SK-N-SH (cell line): Measurements from ENCODE around the gene SEC31B. TPM values are rescaled to one million over a fixed set of nuclear protein-coding genes. Genes with fewer than 3 reads are reported as not detected.

Experiments used
- CTCF ChIA-PET: fragments of 300-600, 350-600 bp; formaldehyde crosslinking; extraction: SDS; loops from one replicate; lab custom pipeline; 2021; lab: Yijun Ruan, JAX
- POLR2A ChIA-PET: fragments of 350-600 bp; sonication (Branson Sonifier 250); formaldehyde crosslinking; extraction: SDS; loops from one replicate; lab custom pipeline; 2020; ENCODE audit warnings: antibody characterized with exemption, inconsistent platforms; lab: Yijun Ruan, JAX
- DNase-seq: peaks from one replicate; pipeline ENCODE4 v3.0.0; 2012
- H2AFZ ChIP-seq: fragments of 200-600 bp; sonication (generic); 2 replicates; pipeline ENCODE4 v1.8.1; 2016; ENCODE audit warnings: antibody characterized with exemption, mild to moderate bottlenecking, low read depth
- H3F3A ChIP-seq: fragments of 200-600 bp; sonication (generic); replicated peaks from 2 replicates; pipeline ENCODE3; 2016; ENCODE audit warnings: antibody characterized with exemption, mild to moderate bottlenecking; ENCODE audit not compliant: insufficient read depth
- H3K27ac ChIP-seq, 2 experiments: fragments of 200-500 bp in 1 of 2; fragments of 200-600 bp in 1 of 2; sonication (Bioruptor generic) in 1 of 2; sonication (generic), shearing (Covaris generic) in 1 of 2; 2 replicates each; pipeline versions ENCODE4 v1.5.1 to v1.6.1; 2014 to 2016; ENCODE audit warnings: low read depth in 2 of 2, inconsistent platforms in 1 of 2, low read length in 1 of 2, mild to moderate bottlenecking in 1 of 2, mixed read lengths in 1 of 2
- H3K27me3 ChIP-seq: fragments of 200-600 bp; sonication (generic), shearing (Covaris generic); 2 replicates; pipeline ENCODE4 v1.6.1; 2016; ENCODE audit warnings: mixed run types; ENCODE audit not compliant: insufficient read depth
- H3K36me3 ChIP-seq, 2 experiments: fragments of 200-500 bp in 1 of 2; fragments of 200-600 bp in 1 of 2; sonication (Bioruptor generic) in 1 of 2; sonication (generic) in 1 of 2; replicated peaks in 1 of 2; 2 replicates each; pipeline versions ENCODE3 to v1.5.1; 2014 to 2016; ENCODE audit warnings: low read length in 1 of 2, mild to moderate bottlenecking in 1 of 2; ENCODE audit not compliant: insufficient read depth in 2 of 2, control insufficient read depth in 1 of 2
- H3K4me1 ChIP-seq, 2 experiments: fragments of 200-500 bp in 1 of 2; fragments of 200-600 bp in 1 of 2; sonication (Bioruptor generic) in 1 of 2; sonication (generic), shearing (Covaris generic) in 1 of 2; 2 replicates each; pipeline versions ENCODE4 v1.5.1 to v1.6.1; 2014 to 2016; ENCODE audit warnings: low read depth in 1 of 2, low read length in 1 of 2, mixed run types in 1 of 2; ENCODE audit not compliant: insufficient read depth in 2 of 2, control insufficient read depth in 1 of 2
- H3K4me2 ChIP-seq: fragments of 200-600 bp; sonication (generic), shearing (Covaris generic); 2 replicates; pipeline ENCODE4 v1.6.1; 2017; ENCODE audit warnings: mixed run types
- H3K4me3 ChIP-seq, 2 experiments: fragments of 200-500 bp in 1 of 2; fragments of 200-600 bp in 1 of 2; sonication (Bioruptor generic) in 1 of 2; sonication (generic), shearing (Covaris generic) in 1 of 2; 2 replicates each; pipeline versions ENCODE4 v1.5.1 to v1.8.1; 2014 to 2016; ENCODE audit warnings: low read depth in 2 of 2, inconsistent platforms in 1 of 2, low read length in 1 of 2, mild to moderate bottlenecking in 1 of 2, mixed read lengths in 1 of 2, moderate library complexity in 1 of 2
- H3K79me2 ChIP-seq: fragments of 200-600 bp; sonication (generic); 2 replicates; pipeline ENCODE4 v1.8.1; 2017; ENCODE audit warnings: mild to moderate bottlenecking; ENCODE audit not compliant: insufficient read depth
- H3K9ac ChIP-seq: fragments of 200-600 bp; sonication (generic); 2 replicates; pipeline ENCODE4 v1.6.1; 2017; ENCODE audit warnings: mixed run types
- H3K9me2 ChIP-seq: fragments of 200-600 bp; sonication (generic); 2 replicates; pipeline ENCODE4 v1.6.1; 2017; ENCODE audit warnings: mixed run types
- H3K9me3 ChIP-seq: fragments of 200-600 bp; sonication (generic); 2 replicates; pipeline ENCODE4 v1.6.1; 2017; ENCODE audit warnings: mixed run types, mild to moderate bottlenecking, moderate library complexity
- H4K20me1 ChIP-seq: fragments of 200-600 bp; sonication (generic); 2 replicates; pipeline ENCODE4 v1.6.1; 2017; ENCODE audit warnings: mild to moderate bottlenecking, mixed run types; ENCODE audit not compliant: insufficient read depth
- ELF1 ChIP-seq: IDR thresholded peaks from 2 replicates; pipeline ENCODE4 v1.4.0; 2012
- EP300 ChIP-seq, 2 experiments: IDR thresholded peaks; 2 replicates each; pipeline versions ENCODE4 v1.4.0 to v1.6.1; 2012; ENCODE audit warnings: borderline replicate concordance in 1 of 2, low read depth in 1 of 2, low read length in 1 of 2
- EZH2phosphoT487 ChIP-seq: fragments of 200-600 bp; sonication (generic); IDR thresholded peaks from 2 replicates; pipeline ENCODE4 v1.6.1; 2017; ENCODE audit warnings: low read depth, mixed run types, mild to moderate bottlenecking, antibody characterized with exemption, moderate library complexity, borderline replicate concordance
- FOXM1 ChIP-seq: IDR thresholded peaks from 2 replicates; pipeline ENCODE4 v1.4.0; 2012; ENCODE audit warnings: low read depth, mild to moderate bottlenecking
- GATA2 ChIP-seq: sonication (generic); formaldehyde crosslinking; IDR thresholded peaks from 2 replicates; pipeline ENCODE4 v1.5.0; 2020; ENCODE audit warnings: mild to moderate bottlenecking, missing genetic modification reagents
- JUND ChIP-seq: IDR thresholded peaks from 2 replicates; pipeline ENCODE4 v1.4.0; 2012
- MXI1 ChIP-seq: IDR thresholded peaks from 2 replicates; pipeline ENCODE4 v1.6.1; 2012; ENCODE audit warnings: mild to moderate bottlenecking, low read depth, low read length, improper control_type of control experiment
- NFIC ChIP-seq: IDR thresholded peaks from 2 replicates; pipeline ENCODE4 v1.4.0; 2012; ENCODE audit warnings: borderline replicate concordance
- NRF1 ChIP-seq: IDR thresholded peaks from 2 replicates; pipeline ENCODE4 v1.6.1; 2012; ENCODE audit warnings: low read depth, mild to moderate bottlenecking, low read length
- POLR2AphosphoS5 ChIP-seq: IDR thresholded peaks from 2 replicates; pipeline ENCODE4 v1.6.1; 2012; ENCODE audit warnings: low read depth, low read length
- RAD21 ChIP-seq: IDR thresholded peaks from 2 replicates; pipeline ENCODE4 v1.6.1; 2012; ENCODE audit warnings: mild to moderate bottlenecking, low read length
- RCOR1 ChIP-seq: fragments of 150-350 bp; IDR thresholded peaks from 2 replicates; pipeline ENCODE4 v1.6.1; 2017; ENCODE audit warnings: antibody characterized with exemption, low read length
- SIN3A ChIP-seq: IDR thresholded peaks from 2 replicates; pipeline ENCODE4 v1.6.1; 2012; ENCODE audit warnings: low read depth, mild to moderate bottlenecking, low read length, moderate library complexity, borderline replicate concordance
- SMC3 ChIP-seq: IDR thresholded peaks from 2 replicates; pipeline ENCODE4 v1.6.1; 2012; ENCODE audit warnings: low read depth, low read length, improper control_type of control experiment
- TAF1 ChIP-seq: IDR thresholded peaks from 2 replicates; pipeline ENCODE4 v1.6.1; 2012; ENCODE audit warnings: low read depth, mild to moderate bottlenecking, low read length, moderate library complexity, borderline replicate concordance
- TEAD4 ChIP-seq: IDR thresholded peaks from 2 replicates; pipeline ENCODE4 v1.4.0; 2012; ENCODE audit warnings: mild to moderate bottlenecking, borderline replicate concordance; ENCODE audit not compliant: insufficient read depth
- YY1 ChIP-seq: IDR thresholded peaks from 2 replicates; pipeline ENCODE4 v1.4.0; 2012; ENCODE audit warnings: low read depth, mild to moderate bottlenecking
- WGBS: methylation state at CpG from one replicate; pipeline ENCODE4 v1.1.6; 2017; ENCODE audit warnings: low lambda C conversion rate; 5-methylcytosine and 5-hydroxymethylcytosine counted together
- polyA plus RNA-seq, 3 experiments: library from polyadenylated mRNA; depleted of rRNA; stranded (reverse); fragments of >200 nt; gene quantifications; 2 replicates each; pipeline ENCODE4 v1.2.3, GENCODE V29; 2012
- TF ChIP-seq, protein P1 (sequence below): fragments of 200-600 bp; sonication (generic); IDR thresholded peaks from 2 replicates; pipeline ENCODE4 v1.6.1; 2017; ENCODE audit warnings: antibody characterized with exemption, mild to moderate bottlenecking, moderate library complexity
- TF ChIP-seq, protein P2 (sequence below): IDR thresholded peaks from 2 replicates; pipeline ENCODE4 v1.6.1; 2012; ENCODE audit warnings: mild to moderate bottlenecking, low read depth, low read length, moderate library complexity
- TF ChIP-seq, protein P3 (sequence below): IDR thresholded peaks from 2 replicates; pipeline ENCODE4 v1.4.0; 2012; ENCODE audit warnings: low read depth, borderline replicate concordance

Gene SEC31B
- polyA plus RNA-seq, 1 of the 3 experiments (the other 2 are of a cell fraction): 8.8 TPM

DNA sequence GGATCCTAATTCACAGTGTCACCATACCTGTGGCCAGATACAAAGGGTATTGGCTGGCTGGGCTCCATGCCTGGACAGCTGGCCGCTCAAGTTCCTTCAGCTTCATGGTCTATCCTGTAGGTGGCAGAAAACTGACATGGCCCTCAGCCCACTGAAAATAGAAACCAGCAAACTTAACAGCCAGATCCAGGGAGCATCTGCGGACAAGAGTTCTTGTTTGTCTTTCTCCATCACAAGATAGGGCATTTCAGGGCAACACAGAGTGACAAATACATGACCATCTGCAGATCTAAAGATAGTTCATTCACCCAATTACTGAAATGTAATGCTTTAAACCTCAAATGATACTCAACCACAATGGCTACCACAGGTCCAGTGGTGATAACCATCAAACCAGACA, 2.8 kb downstream of the SEC31B start:
- peaks cover 11% of the 10 kb centered on the region for H3F3A ChIP-seq
- H3K79me2 ChIP-seq: no peaks in the 10 kb centered on the region
- H3K4me3 ChIP-seq: no peak overlapping the region
- no peaks in the 10 kb centered on the region for H3K9me2 ChIP-seq
- no peaks in the 10 kb centered on the region for H4K20me1 ChIP-seq
- no peaks in the 10 kb centered on the region for H3K9me3 ChIP-seq
- TF ChIP-seq, protein P1, sequence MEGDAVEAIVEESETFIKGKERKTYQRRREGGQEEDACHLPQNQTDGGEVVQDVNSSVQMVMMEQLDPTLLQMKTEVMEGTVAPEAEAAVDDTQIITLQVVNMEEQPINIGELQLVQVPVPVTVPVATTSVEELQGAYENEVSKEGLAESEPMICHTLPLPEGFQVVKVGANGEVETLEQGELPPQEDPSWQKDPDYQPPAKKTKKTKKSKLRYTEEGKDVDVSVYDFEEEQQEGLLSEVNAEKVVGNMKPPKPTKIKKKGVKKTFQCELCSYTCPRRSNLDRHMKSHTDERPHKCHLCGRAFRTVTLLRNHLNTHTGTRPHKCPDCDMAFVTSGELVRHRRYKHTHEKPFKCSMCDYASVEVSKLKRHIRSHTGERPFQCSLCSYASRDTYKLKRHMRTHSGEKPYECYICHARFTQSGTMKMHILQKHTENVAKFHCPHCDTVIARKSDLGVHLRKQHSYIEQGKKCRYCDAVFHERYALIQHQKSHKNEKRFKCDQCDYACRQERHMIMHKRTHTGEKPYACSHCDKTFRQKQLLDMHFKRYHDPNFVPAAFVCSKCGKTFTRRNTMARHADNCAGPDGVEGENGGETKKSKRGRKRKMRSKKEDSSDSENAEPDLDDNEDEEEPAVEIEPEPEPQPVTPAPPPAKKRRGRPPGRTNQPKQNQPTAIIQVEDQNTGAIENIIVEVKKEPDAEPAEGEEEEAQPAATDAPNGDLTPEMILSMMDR: peak; percentile 32
- TF ChIP-seq NFIC: no peak
- TF ChIP-seq GATA2: peak; percentile 14; the same call in 1 of the 2 replicates
- no peak for TF ChIP-seq POLR2AphosphoS5
- no peak overlapping the region for H3K4me2 ChIP-seq
- no peak overlapping the region for H3K27ac ChIP-seq
- DNase-seq: peak; percentile 36
- no peak overlapping the region for H3K9ac ChIP-seq
- H3K36me3 ChIP-seq: no peaks in the 10 kb centered on the region
- no peaks in the 10 kb centered on the region for H3K27me3 ChIP-seq
- ChIA-PET POLR2A (no interaction called here), CTCF (interaction anchor here (1.3 to 8.4 kb wide), 8 partner anchors 10 to 362 kb away, joined by 4 to 126 read pairs (median 58); partner anchors contain the start of genes HIF1AN and NDUFB8)
- no peak overlapping the region for H2AFZ ChIP-seq
- WGBS: 79% methylated on average over 2 of the region's 2 CpGs
- H3K4me1 ChIP-seq: peaks cover 5 to 8% of the 10 kb centered on the region in 2 experiments; a peak in 3 of 4 replicates

- peaks cover 3% of the 10 kb centered on the region for H3F3A ChIP-seq
- no peaks in the 10 kb centered on the region for H3K36me3 ChIP-seq
- no peaks in the 10 kb centered on the region for H3K79me2 ChIP-seq
- no peak overlapping the region for H3K4me2 ChIP-seq
- no peaks in the 10 kb centered on the region for H3K9me2 ChIP-seq
- CTCF ChIA-PET: interaction anchor here (1.1 to 10.9 kb wide), 5 partner anchors 19 to 178 kb away, joined by 3 to 150 read pairs (median 66); no protein-coding TSS in a partner anchor
- H3K9me3 ChIP-seq: no peaks in the 10 kb centered on the region
- 91% methylated on average over 3 of the region's 3 CpGs for WGBS
- POLR2A ChIA-PET: no interaction called here
- no peaks in the 10 kb centered on the region for H3K27me3 ChIP-seq
- peaks cover 0 to 5% of the 10 kb centered on the region in 2 experiments; a peak in 1 of 4 replicates for H3K4me1 ChIP-seq
- H3K9ac ChIP-seq: no peak overlapping the region
- DNase-seq: no peak
- H3K4me3 ChIP-seq: no peak overlapping the region
- H3K27ac ChIP-seq: no peak overlapping the region
- H2AFZ ChIP-seq: no peak overlapping the region
- H4K20me1 ChIP-seq: no peaks in the 10 kb centered on the region
- TF ChIP-seq ELF1 (no peak), MXI1 (no peak), EZH2phosphoT487 (no peak), TAF1 (no peak), JUND (no peak), EP300 (IDR thresholded peaks at IDR 0.05; ENCODE audit: borderline replicate concordance in 1 of 2, low read depth in 1 of 2, low read length in 1 of 2) (no peak), SMC3 (no peak), NRF1 (no peak), YY1 (no peak), RCOR1 (no peak), SIN3A (no peak), RAD21 (no peak), TEAD4 (no peak), FOXM1 (no peak)
- TF ChIP-seq, protein P1: no peak
- TF ChIP-seq, protein P2, sequence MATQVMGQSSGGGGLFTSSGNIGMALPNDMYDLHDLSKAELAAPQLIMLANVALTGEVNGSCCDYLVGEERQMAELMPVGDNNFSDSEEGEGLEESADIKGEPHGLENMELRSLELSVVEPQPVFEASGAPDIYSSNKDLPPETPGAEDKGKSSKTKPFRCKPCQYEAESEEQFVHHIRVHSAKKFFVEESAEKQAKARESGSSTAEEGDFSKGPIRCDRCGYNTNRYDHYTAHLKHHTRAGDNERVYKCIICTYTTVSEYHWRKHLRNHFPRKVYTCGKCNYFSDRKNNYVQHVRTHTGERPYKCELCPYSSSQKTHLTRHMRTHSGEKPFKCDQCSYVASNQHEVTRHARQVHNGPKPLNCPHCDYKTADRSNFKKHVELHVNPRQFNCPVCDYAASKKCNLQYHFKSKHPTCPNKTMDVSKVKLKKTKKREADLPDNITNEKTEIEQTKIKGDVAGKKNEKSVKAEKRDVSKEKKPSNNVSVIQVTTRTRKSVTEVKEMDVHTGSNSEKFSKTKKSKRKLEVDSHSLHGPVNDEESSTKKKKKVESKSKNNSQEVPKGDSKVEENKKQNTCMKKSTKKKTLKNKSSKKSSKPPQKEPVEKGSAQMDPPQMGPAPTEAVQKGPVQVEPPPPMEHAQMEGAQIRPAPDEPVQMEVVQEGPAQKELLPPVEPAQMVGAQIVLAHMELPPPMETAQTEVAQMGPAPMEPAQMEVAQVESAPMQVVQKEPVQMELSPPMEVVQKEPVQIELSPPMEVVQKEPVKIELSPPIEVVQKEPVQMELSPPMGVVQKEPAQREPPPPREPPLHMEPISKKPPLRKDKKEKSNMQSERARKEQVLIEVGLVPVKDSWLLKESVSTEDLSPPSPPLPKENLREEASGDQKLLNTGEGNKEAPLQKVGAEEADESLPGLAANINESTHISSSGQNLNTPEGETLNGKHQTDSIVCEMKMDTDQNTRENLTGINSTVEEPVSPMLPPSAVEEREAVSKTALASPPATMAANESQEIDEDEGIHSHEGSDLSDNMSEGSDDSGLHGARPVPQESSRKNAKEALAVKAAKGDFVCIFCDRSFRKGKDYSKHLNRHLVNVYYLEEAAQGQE: no peak
- TF ChIP-seq, protein P3, sequence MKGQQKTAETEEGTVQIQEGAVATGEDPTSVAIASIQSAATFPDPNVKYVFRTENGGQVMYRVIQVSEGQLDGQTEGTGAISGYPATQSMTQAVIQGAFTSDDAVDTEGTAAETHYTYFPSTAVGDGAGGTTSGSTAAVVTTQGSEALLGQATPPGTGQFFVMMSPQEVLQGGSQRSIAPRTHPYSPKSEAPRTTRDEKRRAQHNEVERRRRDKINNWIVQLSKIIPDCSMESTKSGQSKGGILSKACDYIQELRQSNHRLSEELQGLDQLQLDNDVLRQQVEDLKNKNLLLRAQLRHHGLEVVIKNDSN: no peak
Observed at GRCh38 chr10:100515612-100516011, 4.0 kb downstream of the SEC31B start.
